ENCODE data around the gene HAP1. TPM values are rescaled to one million over a fixed set of nuclear protein-coding genes. Genes with fewer than 3 reads are reported as not detected.

Gene HAP1
- total RNA-seq, 1 donor from 2014 or later = 4.3 TPM

DNA sequence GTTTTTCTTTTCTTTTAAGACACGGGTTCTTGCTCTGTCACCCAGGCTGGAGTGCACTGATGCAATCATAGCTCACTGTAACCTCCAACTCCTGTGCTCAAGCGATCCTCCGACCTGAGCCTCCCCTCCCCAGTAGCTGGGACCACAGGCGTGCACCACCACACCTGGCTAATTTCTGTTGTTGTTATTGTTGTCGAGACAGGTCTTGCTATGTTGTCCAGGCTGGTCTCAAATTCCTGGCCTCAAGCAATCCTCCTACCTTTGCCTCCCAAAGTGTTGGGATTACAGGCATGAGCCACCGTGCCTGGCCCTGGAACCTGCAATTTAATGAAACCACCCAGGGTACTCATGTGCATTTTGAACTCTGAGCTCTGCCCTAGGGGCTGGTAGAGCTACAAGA is 27.9 kb upstream of the HAP1 start:
- Mint-ChIP-seq H3K36me3 (peaks cover 41% of the 10 kb centered on the region), H3K27me3 (no peaks in the 10 kb centered on the region), H3K9me3 (no peaks in the 10 kb centered on the region), H3K4me1 (ENCODE audit: unreplicated experiment) (no peaks in the 10 kb centered on the region), H3K27ac (no peak overlapping the region), H3K4me3 (no peak overlapping the region)
- no peak for DNase-seq (ENCODE audit: extremely low spot score, unreplicated experiment)
- TF ChIP-seq, protein P1, sequence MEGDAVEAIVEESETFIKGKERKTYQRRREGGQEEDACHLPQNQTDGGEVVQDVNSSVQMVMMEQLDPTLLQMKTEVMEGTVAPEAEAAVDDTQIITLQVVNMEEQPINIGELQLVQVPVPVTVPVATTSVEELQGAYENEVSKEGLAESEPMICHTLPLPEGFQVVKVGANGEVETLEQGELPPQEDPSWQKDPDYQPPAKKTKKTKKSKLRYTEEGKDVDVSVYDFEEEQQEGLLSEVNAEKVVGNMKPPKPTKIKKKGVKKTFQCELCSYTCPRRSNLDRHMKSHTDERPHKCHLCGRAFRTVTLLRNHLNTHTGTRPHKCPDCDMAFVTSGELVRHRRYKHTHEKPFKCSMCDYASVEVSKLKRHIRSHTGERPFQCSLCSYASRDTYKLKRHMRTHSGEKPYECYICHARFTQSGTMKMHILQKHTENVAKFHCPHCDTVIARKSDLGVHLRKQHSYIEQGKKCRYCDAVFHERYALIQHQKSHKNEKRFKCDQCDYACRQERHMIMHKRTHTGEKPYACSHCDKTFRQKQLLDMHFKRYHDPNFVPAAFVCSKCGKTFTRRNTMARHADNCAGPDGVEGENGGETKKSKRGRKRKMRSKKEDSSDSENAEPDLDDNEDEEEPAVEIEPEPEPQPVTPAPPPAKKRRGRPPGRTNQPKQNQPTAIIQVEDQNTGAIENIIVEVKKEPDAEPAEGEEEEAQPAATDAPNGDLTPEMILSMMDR (conservative IDR thresholded peaks at IDR 0.05) = no peak

DNA sequence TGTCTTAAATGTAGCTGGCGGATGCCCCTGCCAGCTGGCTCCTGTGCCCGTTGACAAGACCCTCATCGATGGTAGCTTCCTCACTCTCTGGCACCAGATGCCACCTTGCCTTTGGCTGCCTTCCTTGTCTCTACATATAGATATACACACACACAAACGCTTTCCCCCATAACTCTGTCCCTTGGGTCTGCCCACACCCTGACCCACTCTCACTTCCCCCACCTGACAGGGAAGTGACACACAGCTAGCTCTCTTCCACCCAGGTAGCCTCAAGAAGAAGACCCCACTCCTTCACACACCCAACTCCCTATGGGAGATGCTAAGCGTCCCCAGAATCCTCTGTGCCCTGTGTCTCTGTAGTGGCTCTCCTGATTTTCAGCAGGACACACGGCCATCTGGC is 26.4 kb upstream of the HAP1 start:
- Mint-ChIP-seq H3K9me3 (no peaks in the 10 kb centered on the region), H3K4me3 (no peak overlapping the region), H3K27me3 (no peaks in the 10 kb centered on the region), H3K4me1 (ENCODE audit: unreplicated experiment) (no peaks in the 10 kb centered on the region), H3K27ac (no peak overlapping the region), H3K36me3 (peaks cover 37% of the 10 kb centered on the region)
- TF ChIP-seq, protein P1 (conservative IDR thresholded peaks at IDR 0.05) = no peak
- DNase-seq (ENCODE audit: extremely low spot score, unreplicated experiment) = no peak

DNA sequence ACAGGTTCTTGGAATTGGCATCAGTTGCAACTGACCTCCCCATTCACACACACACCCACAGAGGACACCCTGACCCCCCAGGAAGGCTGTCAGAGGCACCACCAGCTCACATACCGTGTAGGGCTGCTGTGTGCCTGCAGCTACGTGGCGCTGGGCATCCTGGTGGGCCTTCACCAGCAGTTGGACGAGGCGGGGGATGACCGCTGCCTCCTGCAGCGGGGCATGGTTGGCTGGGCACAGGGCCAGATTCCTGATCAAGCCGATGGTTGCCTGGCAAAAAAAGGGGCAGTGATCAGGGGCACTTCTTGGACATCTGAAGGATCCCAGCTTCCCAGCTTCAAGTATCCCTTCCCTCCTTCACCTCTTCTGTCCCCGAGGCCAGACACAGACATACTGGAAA is 24.2 kb upstream of the HAP1 start:
- Mint-ChIP-seq H3K27ac (no peak overlapping the region), H3K36me3 (peaks cover 31% of the 10 kb centered on the region), H3K27me3 (no peaks in the 10 kb centered on the region), H3K4me1 (ENCODE audit: unreplicated experiment) (no peaks in the 10 kb centered on the region), H3K4me3 (no peak overlapping the region), H3K9me3 (no peaks in the 10 kb centered on the region)
- TF ChIP-seq, protein P1 (conservative IDR thresholded peaks at IDR 0.05) = no peak
- DNase-seq (ENCODE audit: extremely low spot score, unreplicated experiment) = no peak

DNA sequence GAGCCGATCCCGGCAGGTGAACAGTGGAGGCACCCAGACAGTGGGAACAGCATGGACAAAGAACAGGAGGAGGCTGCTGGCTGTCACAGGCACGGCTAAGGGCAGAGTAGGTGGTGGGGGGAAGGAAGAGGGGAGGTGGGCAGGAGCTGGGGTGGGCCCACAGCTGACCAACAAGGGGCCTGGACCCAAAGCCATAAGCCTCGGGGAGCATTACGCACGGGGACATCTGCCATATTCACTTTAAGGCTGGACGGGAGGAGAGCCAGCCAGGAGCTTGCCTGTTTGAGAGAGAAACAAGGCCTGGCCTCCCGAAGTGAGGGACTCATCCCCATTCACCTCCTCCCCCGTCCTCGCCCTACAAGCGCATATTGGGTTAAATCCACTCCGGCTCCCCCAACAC is 19.6 kb upstream of the HAP1 start:
- H3K36me3 Mint-ChIP-seq = peaks cover 8% of the 10 kb centered on the region
- no peaks in the 10 kb centered on the region for H3K27me3 Mint-ChIP-seq
- H3K27ac Mint-ChIP-seq = peak overlapping the region; percentile 41
- no peaks in the 10 kb centered on the region for H3K4me1 Mint-ChIP-seq (ENCODE audit: unreplicated experiment)
- no peaks in the 10 kb centered on the region for H3K9me3 Mint-ChIP-seq
- no peak overlapping the region for H3K4me3 Mint-ChIP-seq
- TF ChIP-seq, protein P1 (conservative IDR thresholded peaks at IDR 0.05) = no peak
- DNase-seq (ENCODE audit: extremely low spot score, unreplicated experiment) = no peak

DNA sequence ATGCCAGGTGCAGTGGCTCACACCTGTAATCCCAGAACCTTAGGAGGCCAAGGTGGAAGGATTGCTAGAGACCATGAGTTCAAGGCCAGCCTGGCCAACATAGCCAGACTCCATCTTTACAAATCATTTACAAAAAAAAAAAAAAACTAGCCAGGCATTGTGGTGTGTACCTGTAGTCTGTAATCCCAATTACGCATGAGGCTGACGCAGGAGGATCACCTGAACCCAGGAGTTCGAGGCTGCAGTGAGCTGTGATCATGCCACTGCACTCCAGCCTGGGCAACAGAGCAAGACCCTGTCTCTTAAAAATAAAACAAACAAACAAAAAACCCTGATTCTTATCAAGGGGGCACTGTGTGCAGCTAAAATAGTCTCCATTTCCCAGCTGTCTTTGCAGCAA is 16.8 kb upstream of the HAP1 start:
- Mint-ChIP-seq H3K27ac (no peak overlapping the region), H3K36me3 (no peaks in the 10 kb centered on the region), H3K4me3 (no peak overlapping the region), H3K27me3 (no peaks in the 10 kb centered on the region), H3K9me3 (no peaks in the 10 kb centered on the region), H3K4me1 (ENCODE audit: unreplicated experiment) (no peaks in the 10 kb centered on the region)
- TF ChIP-seq, protein P1 (conservative IDR thresholded peaks at IDR 0.05) = no peak
- DNase-seq (ENCODE audit: extremely low spot score, unreplicated experiment) = no peak

DNA sequence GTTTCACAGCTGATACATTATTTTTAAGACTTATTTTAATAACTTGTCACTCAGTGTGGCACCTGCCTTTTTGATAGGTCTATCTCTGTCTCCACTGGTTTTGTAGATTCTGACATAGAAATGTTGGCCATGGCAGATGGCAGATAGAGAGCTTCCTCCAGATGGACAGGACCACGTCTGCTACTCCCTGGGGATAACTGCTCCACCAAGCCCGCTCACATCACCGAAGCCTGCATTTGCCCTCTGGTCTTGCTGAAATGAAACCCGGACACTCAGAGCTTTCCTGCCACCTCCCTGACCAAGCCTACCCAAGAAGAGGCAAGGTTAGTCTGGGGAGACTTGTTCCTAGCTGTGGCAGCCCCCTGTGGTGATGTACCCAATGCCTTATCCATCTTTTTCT is 16.4 kb upstream of the HAP1 start:
- no peak overlapping the region for H3K4me3 Mint-ChIP-seq
- H3K27me3 Mint-ChIP-seq = no peaks in the 10 kb centered on the region
- no peaks in the 10 kb centered on the region for H3K9me3 Mint-ChIP-seq
- TF ChIP-seq, protein P1 (conservative IDR thresholded peaks at IDR 0.05) = no peak
- H3K27ac Mint-ChIP-seq = no peak overlapping the region
- H3K4me1 Mint-ChIP-seq (ENCODE audit: unreplicated experiment) = no peaks in the 10 kb centered on the region
- no peaks in the 10 kb centered on the region for H3K36me3 Mint-ChIP-seq
- DNase-seq (ENCODE audit: extremely low spot score, unreplicated experiment) = no peak
